Eye (tissue), 1 donor: ENCODE results near the gene WDR87.
"Not testable (repeated sequence)": the region's sequence is repeated elsewhere in the genome, so short reads cannot be mapped to it uniquely, and the experiment has no call there.

Experiments
- DNase-seq: peaks from one replicate; pipeline ENCODE4 v3.0.0-alpha.2; 2015

Gene WDR87

GRCh38 chr19:37876032-37876431 lies 30.4 kb downstream of the WDR87 start:
- no peak for DNase-seq

- DNase-seq: no peak
Measured at GRCh38 chr19:37874784-37875183, 31.6 kb downstream of the WDR87 start.

GRCh38 chr19:37872383-37872782 lies 34.0 kb downstream of the WDR87 start:
- no peak for DNase-seq

- DNase-seq: no peak
Measured at GRCh38 chr19:37869766-37870340, 36.5 kb downstream of the WDR87 start.

- no peak for DNase-seq
Measured at GRCh38 chr19:37867831-37868230, 38.6 kb downstream of the WDR87 start.

GRCh38 chr19:37865930-37866329 lies 40.5 kb downstream of the WDR87 start:
- not testable (repeated sequence) for DNase-seq

- DNase-seq: no peak
Measured at GRCh38 chr19:37864501-37864900, 41.9 kb downstream of the WDR87 start.

- DNase-seq: peak; percentile 94
Measured at GRCh38 chr19:37855098-37855497, 51.3 kb downstream of the WDR87 start.

GRCh38 chr19:37845932-37846331 lies 60.5 kb downstream of the WDR87 start:
- DNase-seq: no peak
